Esophagus squamous epithelium (tissue), 5 donors: ENCODE results near the gene ENPP1. TPM values are rescaled to one million over a fixed set of nuclear protein-coding genes. Genes with fewer than 3 reads are reported as not detected.

Experiments
- DNase-seq: peaks from one replicate; lab custom pipeline; 2025; lab: John Stamatoyannopoulos, UW
- H3K27ac ChIP-seq, 4 donors: fragments of 200-600 bp; sonication (generic); one replicate each; pipeline ENCODE4 v1.5.1; 2016 to 2019; ENCODE audit warnings: mild to moderate bottlenecking in 1 of 4
- H3K27me3 ChIP-seq, 4 donors: fragments of 200-600 bp; sonication (generic); 1 replicate in 3 of 4; 2 replicates in 1 of 4; pipeline versions ENCODE4 v1.5.1 to v1.6.0; 2017 to 2021; ENCODE audit warnings: antibody characterized with exemption in 1 of 4
- H3K36me3 ChIP-seq, 3 donors: fragments of 200-600 bp; sonication (generic); one replicate each; pipeline ENCODE4 v1.5.1; 2016 to 2019
- H3K4me1 ChIP-seq, 3 donors: fragments of 200-600 bp; sonication (generic); one replicate each; pipeline ENCODE4 v1.5.1; 2017 to 2019
- H3K4me3 ChIP-seq, 4 donors: fragments of 200-600 bp; sonication (generic); 1 replicate in 3 of 4; 2 replicates in 1 of 4; pipeline ENCODE4 v1.5.1; 2016 to 2019; ENCODE audit warnings: mild to moderate bottlenecking in 2 of 4, moderate library complexity in 1 of 4
- H3K9me3 ChIP-seq, 3 donors: fragments of 200-600 bp; sonication (generic); one replicate each; pipeline ENCODE4 v1.5.1; 2016 to 2019
- CTCF ChIP-seq, 6 experiments: fragments of 450-650 bp in 4 of 6; fragments of 200-600 bp in 2 of 6; sonication (generic) in 2 of 6; IDR thresholded peaks; one replicate each; pipeline ENCODE4 v1.5.1; 2016 to 2019; ENCODE audit warnings: antibody characterized with exemption in 6 of 6, mild to moderate bottlenecking in 4 of 6, moderate library complexity in 4 of 6
- POLR2A ChIP-seq, 4 donors: fragments of 450-650 bp; IDR thresholded peaks; one replicate each; pipeline ENCODE4 v1.6.1; 2017; ENCODE audit warnings: antibody characterized with exemption in 4 of 4, mild to moderate bottlenecking in 4 of 4, moderate library complexity in 3 of 4
- WGBS, 2 donors: methylation state at CpG; one replicate each; pipeline ENCODE4 v1.1.5; 2018; 5-methylcytosine and 5-hydroxymethylcytosine counted together
- intact Hi-C: fragments of 100-400 bp; cut with DNase I; formaldehyde crosslinking; loops from one replicate; pipeline ENCODE4 v1.15.0; 2022
- total RNA-seq, 4 donors: library from RNA; depleted of rRNA; stranded (reverse); fragments of >200 nt; gene quantifications; one replicate each; pipeline ENCODE4 v1.1.0, GENCODE V29; 2016
- donor health status: DM: yes; HTN: yes; CAD: no.

The ENPP1 gene
- total RNA-seq, 4 donors from 2014 or later: 0.76 to 12.6 (median 3.2) TPM

- no peak overlapping the region for H3K27ac ChIP-seq
- intact Hi-C loops: no loop called here
- H3K9me3 ChIP-seq: no peaks in the 10 kb centered on the region
- no peak for DNase-seq
- 92 to 94% methylated on average over 4 of the region's 4 CpGs for WGBS, 2 donors
- no peak overlapping the region for H3K4me3 ChIP-seq
- H3K36me3 ChIP-seq: no peaks in the 10 kb centered on the region
- TF ChIP-seq CTCF (IDR thresholded peaks at IDR 0.05) (no peak), POLR2A (IDR thresholded peaks at IDR 0.05) (no peak)
- H3K27me3 ChIP-seq: no peaks in the 10 kb centered on the region
- H3K4me1 ChIP-seq: no peaks in the 10 kb centered on the region
These were observed 70.4 kb downstream of the ENPP1 start for GRCh38 chr6:131877999-131878789.

- no peaks in the 10 kb centered on the region for H3K27me3 ChIP-seq
- intact Hi-C loops: no loop called here
- WGBS, 2 donors: 80 to 88% methylated on average over 2 of the region's 2 CpGs
These were observed 75.2 kb downstream of the ENPP1 start for GRCh38 chr6:131883016-131883415.

GRCh38 chr6:131885237-131885636 lies 77.4 kb downstream of the ENPP1 start:
- WGBS, 2 donors: 47 to 63% methylated on average over 1 of the region's 1 CpG
- Histone ChIP-seq H3K4me1 (no peaks in the 10 kb centered on the region), H3K27ac (no peak overlapping the region), H3K36me3 (peaks cover 0 to 14% (median 0%) of the 10 kb centered on the region in 3 donors), H3K4me3 (no peak overlapping the region), H3K9me3 (no peaks in the 10 kb centered on the region), H3K27me3 (no peaks in the 10 kb centered on the region)
- intact Hi-C loops: no loop called here
- no peak for DNase-seq
- no peak for TF ChIP-seq POLR2A (IDR thresholded peaks at IDR 0.05)
- TF ChIP-seq CTCF (IDR thresholded peaks at IDR 0.05): no peak

More at GRCh38 chr6:131883016-131883415, 75.2 kb downstream of the ENPP1 start:
- Histone ChIP-seq H3K4me3 (no peak overlapping the region), H3K36me3 (no peaks in the 10 kb centered on the region), H3K27ac (no peak overlapping the region), H3K4me1 (no peaks in the 10 kb centered on the region), H3K9me3 (no peaks in the 10 kb centered on the region)
- TF ChIP-seq POLR2A (IDR thresholded peaks at IDR 0.05) (no peak), CTCF (IDR thresholded peaks at IDR 0.05) (no peak)
- no peak for DNase-seq

GRCh38 chr6:131886517-131886916 lies 78.7 kb downstream of the ENPP1 start:
- Histone ChIP-seq H3K9me3 (no peaks in the 10 kb centered on the region), H3K27ac (no peak overlapping the region), H3K27me3 (no peaks in the 10 kb centered on the region), H3K36me3 (peaks cover 0 to 19% (median 0%) of the 10 kb centered on the region in 3 donors), H3K4me1 (no peaks in the 10 kb centered on the region), H3K4me3 (no peak overlapping the region)
- 75 to 78% methylated on average over 4 of the region's 4 CpGs for WGBS, 2 donors
- no peak for DNase-seq
- intact Hi-C loops: no loop called here
- TF ChIP-seq POLR2A (IDR thresholded peaks at IDR 0.05): no peak
- no peak for TF ChIP-seq CTCF (IDR thresholded peaks at IDR 0.05)

- intact Hi-C loops: no loop called here
- no peaks in the 10 kb centered on the region for H3K4me1 ChIP-seq
- no peaks in the 10 kb centered on the region for H3K9me3 ChIP-seq
- no peak overlapping the region for H3K27ac ChIP-seq
- H3K36me3 ChIP-seq: peaks cover 0 to 19% (median 0%) of the 10 kb centered on the region in 3 donors
- TF ChIP-seq CTCF (IDR thresholded peaks at IDR 0.05) (no peak), POLR2A (IDR thresholded peaks at IDR 0.05) (no peak)
- WGBS, 2 donors: 40% methylated on average over 3 of the region's 3 CpGs
- H3K4me3 ChIP-seq: no peak overlapping the region
- no peak for DNase-seq
- H3K27me3 ChIP-seq: no peaks in the 10 kb centered on the region
These were observed 82.3 kb downstream of the ENPP1 start for GRCh38 chr6:131890091-131890490.
